Caco-2 (cell line): Measurements from ENCODE around the gene UQCR11. TPM values are rescaled to one million over a fixed set of nuclear protein-coding genes. Genes with fewer than 3 reads are reported as not detected.

Experiments used
- BruUV-seq: library from RNA; stranded (reverse); fragments of 400-500 nt; replicated peaks from 2 replicates; lab custom pipeline; 2021; lab: Mats Ljungman, UMichigan
- CTCF ChIA-PET: fragments of 300-600 bp; sonication (Branson Sonifier 250); formaldehyde crosslinking; loops from one replicate; lab custom pipeline; 2022; ENCODE audit warnings: antibody characterized with exemption; lab: Charles Lee
- POLR2A ChIA-PET: fragments of 300-600 bp; sonication (Branson Sonifier 250); formaldehyde crosslinking; loops from one replicate; lab custom pipeline; 2022; ENCODE audit warnings: antibody characterized with exemption; lab: Charles Lee
- DNase-seq, 2 experiments: peaks; one replicate each; pipeline versions ENCODE4 v3.0.0 to v3.0.0-alpha.2; 2020 to 2022
- H3K27me3 ChIP-seq: replicated peaks from 2 replicates; pipeline ENCODE4 v1.6.0; 2011; ENCODE audit warnings: low read length; ENCODE audit not compliant: control insufficient read depth, insufficient read depth
- H3K36me3 ChIP-seq: 2 replicates; pipeline ENCODE4 v1.5.1; 2011; ENCODE audit warnings: low read length; ENCODE audit not compliant: control insufficient read depth, insufficient read depth
- H3K4me1 ChIP-seq: fragments of 250-450 bp; sonication (Bioruptor Pico); 2 replicates; pipeline ENCODE4 v1.5.1; 2020; ENCODE audit warnings: mild to moderate bottlenecking
- H3K4me3 ChIP-seq: 2 replicates; pipeline ENCODE4 v1.5.1; 2011; ENCODE audit warnings: low read depth, mild to moderate bottlenecking, control low read depth, low read length
- H3K9me3 ChIP-seq: fragments of 250-450 bp; sonication (Bioruptor Pico); 2 replicates; pipeline ENCODE4 v1.5.1; 2020; ENCODE audit warnings: mild to moderate bottlenecking, moderate library complexity
- H3K27ac Mint-ChIP-seq: one replicate; pipeline ENCODE4 v1.8.0; 2022; ENCODE audit warnings: mixed read lengths; ENCODE audit not compliant: unreplicated experiment
- H3K27me3 Mint-ChIP-seq: one replicate; pipeline ENCODE4 v1.8.0; 2022; ENCODE audit warnings: mixed read lengths; ENCODE audit not compliant: insufficient read depth, unreplicated experiment
- H3K36me3 Mint-ChIP-seq: one replicate; pipeline ENCODE4 v1.8.0; 2022; ENCODE audit warnings: mild to moderate bottlenecking, mixed read lengths; ENCODE audit not compliant: insufficient read depth, unreplicated experiment
- H3K4me1 Mint-ChIP-seq: one replicate; pipeline ENCODE4 v1.8.0; 2022; ENCODE audit warnings: low read depth, mixed read lengths; ENCODE audit not compliant: unreplicated experiment
- H3K4me3 Mint-ChIP-seq: one replicate; pipeline ENCODE4 v1.8.0; 2022; ENCODE audit warnings: mild to moderate bottlenecking, moderate library complexity, mixed read lengths; ENCODE audit not compliant: unreplicated experiment
- H3K9me3 Mint-ChIP-seq: one replicate; pipeline ENCODE4 v1.8.0; 2022; ENCODE audit warnings: mixed read lengths; ENCODE audit not compliant: unreplicated experiment
- intact Hi-C: fragments of 100-400 bp; cut with micrococcal nuclease; formaldehyde crosslinking; loops from one replicate; pipeline ENCODE4 v1.10.0; 2022; ENCODE audit not compliant: unreplicated experiment
- total RNA-seq: library from RNA; stranded (reverse); gene quantifications from 2 replicates; pipeline ENCODE4 v1.2.3, GENCODE V29; 2022
- TF ChIP-seq, protein P1 (sequence below), 2 experiments: fragments of 200-600 bp in 1 of 2; IDR thresholded peaks; 1 replicate in 1 of 2; 2 replicates in 1 of 2; pipeline versions ENCODE4 v1.5.1 to v1.8.0; 2011 to 2022; ENCODE audit warnings: antibody characterized with exemption in 1 of 2, control low read depth in 1 of 2, inconsistent platforms in 1 of 2, low read depth in 1 of 2, low read length in 1 of 2, mild to moderate bottlenecking in 1 of 2, moderate library complexity in 1 of 2; ENCODE audit not compliant: insufficient read depth in 1 of 2, severe bottlenecking in 1 of 2, unreplicated experiment in 1 of 2

Gene UQCR11
- total RNA-seq, 1 experiment from 2014 or later: 222 TPM

DNA sequence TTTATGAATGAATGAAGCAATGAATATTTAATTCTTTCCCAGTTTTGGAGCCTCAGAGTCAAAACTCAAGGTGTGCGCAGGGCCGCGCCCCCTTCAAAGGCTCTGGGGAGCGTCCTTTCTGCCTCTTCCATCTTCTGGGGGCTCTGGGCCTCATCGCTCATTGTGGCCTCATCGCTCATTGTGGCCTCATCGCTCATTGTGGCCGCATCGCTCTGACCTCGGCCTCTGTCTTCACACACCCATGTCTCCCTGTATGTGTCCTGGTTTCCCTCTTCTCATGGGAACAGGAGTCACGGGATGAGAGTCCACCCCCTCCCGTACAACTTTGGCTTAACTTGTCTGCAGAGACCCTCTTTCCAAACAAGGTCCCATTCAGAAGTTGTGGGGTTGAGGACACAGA, 33.9 kb downstream of the UQCR11 start:
- BruUV-seq: no TSS peak
- Histone ChIP-seq H3K9me3 (no peaks in the 10 kb centered on the region), H3K4me1 (peaks cover 8% of the 10 kb centered on the region), H3K36me3 (no peaks in the 10 kb centered on the region), H3K4me3 (no peak overlapping the region), H3K27me3 (no peaks in the 10 kb centered on the region)
- TF ChIP-seq, protein P1, sequence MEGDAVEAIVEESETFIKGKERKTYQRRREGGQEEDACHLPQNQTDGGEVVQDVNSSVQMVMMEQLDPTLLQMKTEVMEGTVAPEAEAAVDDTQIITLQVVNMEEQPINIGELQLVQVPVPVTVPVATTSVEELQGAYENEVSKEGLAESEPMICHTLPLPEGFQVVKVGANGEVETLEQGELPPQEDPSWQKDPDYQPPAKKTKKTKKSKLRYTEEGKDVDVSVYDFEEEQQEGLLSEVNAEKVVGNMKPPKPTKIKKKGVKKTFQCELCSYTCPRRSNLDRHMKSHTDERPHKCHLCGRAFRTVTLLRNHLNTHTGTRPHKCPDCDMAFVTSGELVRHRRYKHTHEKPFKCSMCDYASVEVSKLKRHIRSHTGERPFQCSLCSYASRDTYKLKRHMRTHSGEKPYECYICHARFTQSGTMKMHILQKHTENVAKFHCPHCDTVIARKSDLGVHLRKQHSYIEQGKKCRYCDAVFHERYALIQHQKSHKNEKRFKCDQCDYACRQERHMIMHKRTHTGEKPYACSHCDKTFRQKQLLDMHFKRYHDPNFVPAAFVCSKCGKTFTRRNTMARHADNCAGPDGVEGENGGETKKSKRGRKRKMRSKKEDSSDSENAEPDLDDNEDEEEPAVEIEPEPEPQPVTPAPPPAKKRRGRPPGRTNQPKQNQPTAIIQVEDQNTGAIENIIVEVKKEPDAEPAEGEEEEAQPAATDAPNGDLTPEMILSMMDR (IDR thresholded peaks at IDR 0.05; ENCODE audit: insufficient read depth in 1 of 2, low read depth in 1 of 2, low read length in 1 of 2, severe bottlenecking in 1 of 2, unreplicated experiment in 1 of 2): no peak
- Mint-ChIP-seq H3K36me3 (peaks cover 18% of the 10 kb centered on the region), H3K27ac (no peak overlapping the region), H3K27me3 (peaks cover 5% of the 10 kb centered on the region), H3K9me3 (no peaks in the 10 kb centered on the region), H3K4me1 (peaks cover 12% of the 10 kb centered on the region), H3K4me3 (no peak overlapping the region)
- intact Hi-C loops: no loop called here
- ChIA-PET CTCF (no interaction called here), POLR2A (no interaction called here)
- DNase-seq: no peak

DNA sequence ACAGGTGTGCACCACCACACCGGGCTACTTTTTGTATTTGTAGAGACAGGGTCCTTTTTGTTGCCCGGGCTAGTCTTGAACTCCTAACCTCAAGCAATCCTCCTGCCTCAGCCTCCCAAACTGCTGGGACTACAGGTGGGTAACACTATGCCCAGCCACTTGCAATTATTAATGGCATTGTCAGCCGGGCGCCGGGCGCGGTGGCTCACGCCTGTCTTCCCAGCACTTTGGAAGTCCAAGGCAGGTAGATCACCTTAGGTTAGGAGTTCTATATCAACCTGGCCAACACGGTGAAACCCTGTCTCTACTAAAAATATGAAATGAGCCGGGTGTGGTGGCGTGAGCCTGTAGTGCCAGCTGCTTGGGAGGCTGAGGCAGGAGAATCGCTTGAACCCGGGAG, 34.4 kb downstream of the UQCR11 start:
- Mint-ChIP-seq H3K4me1 (peaks cover 12% of the 10 kb centered on the region), H3K4me3 (no peak overlapping the region), H3K27ac (no peak overlapping the region), H3K27me3 (peaks cover 5% of the 10 kb centered on the region), H3K9me3 (no peaks in the 10 kb centered on the region), H3K36me3 (peaks cover 18% of the 10 kb centered on the region)
- Histone ChIP-seq H3K9me3 (no peaks in the 10 kb centered on the region), H3K4me1 (peaks cover 8% of the 10 kb centered on the region), H3K4me3 (no peak overlapping the region), H3K36me3 (no peaks in the 10 kb centered on the region), H3K27me3 (no peaks in the 10 kb centered on the region)
- POLR2A ChIA-PET: no interaction called here
- CTCF ChIA-PET: no interaction called here
- BruUV-seq: no TSS peak
- intact Hi-C loops: no loop called here
- TF ChIP-seq, protein P1 (IDR thresholded peaks at IDR 0.05; ENCODE audit: insufficient read depth in 1 of 2, low read depth in 1 of 2, low read length in 1 of 2, severe bottlenecking in 1 of 2, unreplicated experiment in 1 of 2): no peak
- DNase-seq: no peak

- DNase-seq: no peak
- Mint-ChIP-seq H3K36me3 (peaks cover 23% of the 10 kb centered on the region), H3K9me3 (no peaks in the 10 kb centered on the region), H3K27ac (no peak overlapping the region), H3K4me1 (peaks cover 12% of the 10 kb centered on the region), H3K27me3 (peaks cover 5% of the 10 kb centered on the region), H3K4me3 (peak overlapping the region; percentile 47)
- TF ChIP-seq, protein P1 (IDR thresholded peaks at IDR 0.05; ENCODE audit: insufficient read depth in 1 of 2, low read depth in 1 of 2, low read length in 1 of 2, severe bottlenecking in 1 of 2, unreplicated experiment in 1 of 2): no peak
- Histone ChIP-seq H3K4me1 (peaks cover 8% of the 10 kb centered on the region), H3K36me3 (no peaks in the 10 kb centered on the region), H3K4me3 (no peak overlapping the region), H3K27me3 (no peaks in the 10 kb centered on the region), H3K9me3 (no peaks in the 10 kb centered on the region)
- intact Hi-C loops: no loop called here
- no TSS peak for BruUV-seq
- CTCF ChIA-PET: interaction anchor here (0.6 kb wide), 1 partner anchor 16 kb away, joined by 8 read pairs; no protein-coding TSS in a partner anchor
- POLR2A ChIA-PET: interaction anchor here (0.6 kb wide), 1 partner anchor 208 kb away, joined by 4 read pairs; no protein-coding TSS in a partner anchor
Measured at GRCh38 chr19:1569997-1570396, 35.3 kb downstream of the UQCR11 start.
